ENCODE results near the gene BUD13.

DNA sequence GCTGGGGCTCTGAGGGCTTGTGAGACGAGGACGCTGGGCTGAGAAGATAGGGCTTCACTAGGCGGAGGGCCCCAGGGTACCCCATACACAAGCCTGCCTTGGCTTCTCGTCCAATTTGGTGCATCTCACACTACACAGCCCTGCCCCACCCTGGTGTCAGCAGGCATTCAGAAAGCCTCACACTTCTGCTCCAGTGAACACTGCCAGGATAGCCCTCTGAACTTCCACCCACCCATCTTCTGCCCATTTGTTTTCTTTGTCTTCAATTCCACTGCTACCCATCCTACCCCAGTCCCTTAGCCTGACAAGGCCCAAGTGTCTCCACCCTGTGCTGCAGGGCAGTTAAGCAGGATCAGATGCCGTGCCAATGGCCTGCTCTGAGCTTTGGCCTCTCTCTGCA is 1.9 kb upstream of the BUD13 start:
- TF ChIP-seq STAT5B (CRISPR knock-in tag; IDR thresholded peaks at IDR 0.05): no peak
- no peak for TF ChIP-seq RFX1 (IDR thresholded peaks at IDR 0.05)
- no peak for TF ChIP-seq ZSCAN29 (IDR thresholded peaks at IDR 0.05)
- no peak for TF ChIP-seq TRIM28 (IDR thresholded peaks at IDR 0.05)
- TF ChIP-seq, protein P1, sequence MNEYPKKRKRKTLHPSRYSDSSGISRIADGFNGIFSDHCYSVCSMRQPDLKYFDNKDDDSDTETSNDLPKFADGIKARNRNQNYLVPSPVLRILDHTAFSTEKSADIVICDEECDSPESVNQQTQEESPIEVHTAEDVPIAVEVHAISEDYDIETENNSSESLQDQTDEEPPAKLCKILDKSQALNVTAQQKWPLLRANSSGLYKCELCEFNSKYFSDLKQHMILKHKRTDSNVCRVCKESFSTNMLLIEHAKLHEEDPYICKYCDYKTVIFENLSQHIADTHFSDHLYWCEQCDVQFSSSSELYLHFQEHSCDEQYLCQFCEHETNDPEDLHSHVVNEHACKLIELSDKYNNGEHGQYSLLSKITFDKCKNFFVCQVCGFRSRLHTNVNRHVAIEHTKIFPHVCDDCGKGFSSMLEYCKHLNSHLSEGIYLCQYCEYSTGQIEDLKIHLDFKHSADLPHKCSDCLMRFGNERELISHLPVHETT (CRISPR knock-in tag; conservative IDR thresholded peaks at IDR 0.05 in 1 of 2, IDR thresholded peaks at IDR 0.05 in 1 of 2): no peak
- TF ChIP-seq FOXK2 (conservative IDR thresholded peaks at IDR 0.05 in 1 of 2, IDR thresholded peaks at IDR 0.05 in 1 of 2; ENCODE audit: low read depth in 2 of 2): no peak
- TF ChIP-seq ZNF695 (CRISPR knock-in tag; IDR thresholded peaks at IDR 0.05): no peak
- TF ChIP-seq FOXP1 (CRISPR knock-in tag; IDR thresholded peaks at IDR 0.05): no peak
- TF ChIP-seq, protein P2, sequence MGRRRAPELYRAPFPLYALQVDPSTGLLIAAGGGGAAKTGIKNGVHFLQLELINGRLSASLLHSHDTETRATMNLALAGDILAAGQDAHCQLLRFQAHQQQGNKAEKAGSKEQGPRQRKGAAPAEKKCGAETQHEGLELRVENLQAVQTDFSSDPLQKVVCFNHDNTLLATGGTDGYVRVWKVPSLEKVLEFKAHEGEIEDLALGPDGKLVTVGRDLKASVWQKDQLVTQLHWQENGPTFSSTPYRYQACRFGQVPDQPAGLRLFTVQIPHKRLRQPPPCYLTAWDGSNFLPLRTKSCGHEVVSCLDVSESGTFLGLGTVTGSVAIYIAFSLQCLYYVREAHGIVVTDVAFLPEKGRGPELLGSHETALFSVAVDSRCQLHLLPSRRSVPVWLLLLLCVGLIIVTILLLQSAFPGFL (CRISPR knock-in tag; IDR thresholded peaks at IDR 0.05): no peak
- TF ChIP-seq HDAC2 (IDR thresholded peaks at IDR 0.05): no peak
- TF ChIP-seq POLR2A (conservative IDR thresholded peaks at IDR 0.05): peak; percentile 66; the same call in 1 of the 2 replicates
- no peak for TF ChIP-seq CTCF (IDR thresholded peaks at IDR 0.05 in 2 of 3, conservative IDR thresholded peaks at IDR 0.05 in 1 of 3; ENCODE audit: insufficient read depth in 2 of 3, low read depth in 1 of 3, low read length in 3 of 3)
- TF ChIP-seq TEAD1 (CRISPR knock-in tag; IDR thresholded peaks at IDR 0.05): no peak
- TF ChIP-seq, protein P3, sequence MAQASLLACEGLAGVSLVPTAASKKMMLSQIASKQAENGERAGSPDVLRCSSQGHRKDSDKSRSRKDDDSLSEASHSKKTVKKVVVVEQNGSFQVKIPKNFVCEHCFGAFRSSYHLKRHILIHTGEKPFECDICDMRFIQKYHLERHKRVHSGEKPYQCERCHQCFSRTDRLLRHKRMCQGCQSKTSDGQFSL (CRISPR knock-in tag; IDR thresholded peaks at IDR 0.05): no peak
- TF ChIP-seq, protein P3 (tag; IDR thresholded peaks at IDR 0.05): no peak
